Hepatocyte (in vitro differentiated cells): Measurements from ENCODE around the gene PRKCSH. TPM values are rescaled to one million over a fixed set of nuclear protein-coding genes. Genes with fewer than 3 reads are reported as not detected.

Experiments
- DNase-seq: peaks from one replicate; pipeline ENCODE4 v3.0.0-alpha.2; 2016; ENCODE audit warnings: low spot score
- H2AFZ ChIP-seq: fragments of 200-600 bp; sonication (generic); 2 replicates; pipeline ENCODE4 v1.6.0; 2016; ENCODE audit warnings: antibody characterized with exemption, mild to moderate bottlenecking
- H3K27ac ChIP-seq: fragments of 200-600 bp; sonication (generic); 2 replicates; pipeline ENCODE4 v1.5.1; 2016; ENCODE audit warnings: mild to moderate bottlenecking
- H3K27me3 ChIP-seq: fragments of 200-600 bp; sonication (generic); 2 replicates; pipeline ENCODE4 v1.6.1; 2016
- H3K36me3 ChIP-seq: fragments of 200-600 bp; sonication (generic); replicated peaks from 2 replicates; pipeline ENCODE4 v1.5.1; 2016; ENCODE audit warnings: low read depth; ENCODE audit not compliant: insufficient read depth
- H3K4me1 ChIP-seq: fragments of 200-600 bp; sonication (generic); 2 replicates; pipeline ENCODE4 v1.5.1; 2016; ENCODE audit warnings: mild to moderate bottlenecking, moderate library complexity; ENCODE audit not compliant: insufficient read depth
- H3K4me2 ChIP-seq: fragments of 200-600 bp; sonication (generic); 2 replicates; pipeline ENCODE4 v1.6.0; 2016
- H3K4me3 ChIP-seq: fragments of 200-600 bp; sonication (generic); 2 replicates; pipeline ENCODE4 v1.5.1; 2016; ENCODE audit warnings: mild to moderate bottlenecking
- H3K79me2 ChIP-seq: fragments of 200-600 bp; sonication (generic); 2 replicates; pipeline ENCODE4 v1.6.0; 2017; ENCODE audit warnings: mild to moderate bottlenecking
- H3K9me2 ChIP-seq: fragments of 200-600 bp; sonication (generic); replicated peaks from 2 replicates; pipeline ENCODE4 v1.6.0; 2017; ENCODE audit warnings: mild to moderate bottlenecking; ENCODE audit not compliant: insufficient read depth
- H3K9me3 ChIP-seq: fragments of 200-600 bp; sonication (generic); 2 replicates; pipeline ENCODE4 v1.5.1; 2016; ENCODE audit warnings: low read depth, mild to moderate bottlenecking
- H4K20me1 ChIP-seq: fragments of 200-600 bp; sonication (generic); 2 replicates; pipeline ENCODE4 v1.6.0; 2016; ENCODE audit warnings: mild to moderate bottlenecking; ENCODE audit not compliant: insufficient read depth, poor library complexity, severe bottlenecking
- EZH2 ChIP-seq: fragments of 200-600 bp; sonication (generic); IDR thresholded peaks from 2 replicates; pipeline ENCODE4 v1.6.1; 2016; ENCODE audit warnings: antibody characterized with exemption, mild to moderate bottlenecking, borderline replicate concordance
- EZH2phosphoT487 ChIP-seq: fragments of 200-600 bp; sonication (generic); IDR thresholded peaks from one replicate; pipeline ENCODE4 v1.6.1; 2018; ENCODE audit warnings: antibody characterized with exemption, mild to moderate bottlenecking, low read depth, moderate library complexity; ENCODE audit not compliant: unreplicated experiment, severe bottlenecking
- WGBS: methylation state at CpG from one replicate; pipeline ENCODE4 v1.1.6; 2016; ENCODE audit warnings: low lambda C conversion rate; ENCODE audit errors: missing lambda C conversion rate; 5-methylcytosine and 5-hydroxymethylcytosine counted together
- polyA plus RNA-seq: library from polyadenylated mRNA; unstranded; fragments of >200 nt; fragmentation: Nextera tagmentation; extraction: Ambion mirVana; gene quantifications from 2 replicates; pipeline ENCODE4 v1.2.1, GENCODE V29; 2016
- total RNA-seq: library from RNA; depleted of rRNA; stranded (reverse); fragments of >200 nt; gene quantifications from 2 replicates; pipeline ENCODE4 v1.2.3, GENCODE V29; 2014
- TF ChIP-seq, protein P1 (sequence below): fragments of 200-600 bp; sonication (generic); IDR thresholded peaks from 2 replicates; pipeline ENCODE4 v1.5.1; 2016; ENCODE audit warnings: antibody characterized with exemption, mild to moderate bottlenecking; ENCODE audit not compliant: poor library complexity

Gene PRKCSH
- total and polyA plus RNA-seq, 2 experiments from 2014 or later: 85.1 to 251 TPM

DNA sequence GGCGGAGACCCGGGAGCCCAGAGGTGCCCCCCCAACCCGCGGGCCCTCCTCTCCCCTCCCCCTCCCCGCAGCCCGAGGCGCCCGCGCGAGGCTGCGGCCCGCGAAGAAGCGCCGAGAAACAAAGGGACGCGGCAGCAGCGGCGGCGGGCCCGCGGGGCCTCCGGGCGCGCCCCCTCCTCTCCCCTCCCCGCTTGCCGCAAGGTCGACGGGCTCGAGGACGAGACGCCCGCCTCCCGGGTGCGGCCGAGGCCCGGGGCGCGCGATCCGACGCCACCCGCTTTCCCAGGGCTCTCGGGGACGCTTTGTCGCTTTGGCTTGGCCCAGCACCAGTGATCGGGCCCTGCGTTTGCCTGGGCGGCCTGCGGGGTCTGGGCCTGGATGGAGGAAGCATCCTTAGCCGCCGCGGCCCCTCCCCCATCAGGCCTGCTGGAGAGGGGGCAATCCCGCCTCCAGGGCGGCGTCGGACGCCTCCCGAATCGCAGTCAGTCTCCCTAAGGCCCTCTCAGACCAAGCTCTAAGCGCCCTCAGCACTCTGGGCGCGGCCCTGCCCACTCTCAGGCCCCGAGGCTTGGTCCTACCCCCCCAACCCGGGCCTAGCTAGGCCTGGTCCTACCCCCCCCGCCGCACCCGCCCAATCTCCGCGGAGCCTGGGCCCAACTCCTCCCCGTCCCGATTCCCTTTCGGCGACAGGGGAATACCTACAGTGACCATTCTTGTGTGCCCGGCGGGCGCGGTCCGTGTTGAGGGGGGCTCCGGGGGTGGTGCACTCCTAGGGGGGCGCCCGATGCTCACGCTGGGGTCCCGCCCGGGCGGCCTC is 44.7 kb downstream of the PRKCSH start:
- peak; percentile 82 for TF ChIP-seq EZH2
- TF ChIP-seq, protein P1, sequence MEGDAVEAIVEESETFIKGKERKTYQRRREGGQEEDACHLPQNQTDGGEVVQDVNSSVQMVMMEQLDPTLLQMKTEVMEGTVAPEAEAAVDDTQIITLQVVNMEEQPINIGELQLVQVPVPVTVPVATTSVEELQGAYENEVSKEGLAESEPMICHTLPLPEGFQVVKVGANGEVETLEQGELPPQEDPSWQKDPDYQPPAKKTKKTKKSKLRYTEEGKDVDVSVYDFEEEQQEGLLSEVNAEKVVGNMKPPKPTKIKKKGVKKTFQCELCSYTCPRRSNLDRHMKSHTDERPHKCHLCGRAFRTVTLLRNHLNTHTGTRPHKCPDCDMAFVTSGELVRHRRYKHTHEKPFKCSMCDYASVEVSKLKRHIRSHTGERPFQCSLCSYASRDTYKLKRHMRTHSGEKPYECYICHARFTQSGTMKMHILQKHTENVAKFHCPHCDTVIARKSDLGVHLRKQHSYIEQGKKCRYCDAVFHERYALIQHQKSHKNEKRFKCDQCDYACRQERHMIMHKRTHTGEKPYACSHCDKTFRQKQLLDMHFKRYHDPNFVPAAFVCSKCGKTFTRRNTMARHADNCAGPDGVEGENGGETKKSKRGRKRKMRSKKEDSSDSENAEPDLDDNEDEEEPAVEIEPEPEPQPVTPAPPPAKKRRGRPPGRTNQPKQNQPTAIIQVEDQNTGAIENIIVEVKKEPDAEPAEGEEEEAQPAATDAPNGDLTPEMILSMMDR: no peak
- Histone ChIP-seq H3K4me3 (no peak overlapping the region), H3K4me2 (peak overlapping the region; percentile 73), H2AFZ (no peak overlapping the region), H3K36me3 (no peaks in the 10 kb centered on the region), H3K79me2 (no peaks in the 10 kb centered on the region), H3K27me3 (peaks cover 55% of the 10 kb centered on the region), H3K27ac (no peak overlapping the region), H4K20me1 (no peaks in the 10 kb centered on the region), H3K9me2 (no peaks in the 10 kb centered on the region), H3K9me3 (no peaks in the 10 kb centered on the region), H3K4me1 (peaks cover 5% of the 10 kb centered on the region)
- DNase-seq: no peak
- 12% methylated on average over 31 of the region's 86 CpGs for WGBS

DNA sequence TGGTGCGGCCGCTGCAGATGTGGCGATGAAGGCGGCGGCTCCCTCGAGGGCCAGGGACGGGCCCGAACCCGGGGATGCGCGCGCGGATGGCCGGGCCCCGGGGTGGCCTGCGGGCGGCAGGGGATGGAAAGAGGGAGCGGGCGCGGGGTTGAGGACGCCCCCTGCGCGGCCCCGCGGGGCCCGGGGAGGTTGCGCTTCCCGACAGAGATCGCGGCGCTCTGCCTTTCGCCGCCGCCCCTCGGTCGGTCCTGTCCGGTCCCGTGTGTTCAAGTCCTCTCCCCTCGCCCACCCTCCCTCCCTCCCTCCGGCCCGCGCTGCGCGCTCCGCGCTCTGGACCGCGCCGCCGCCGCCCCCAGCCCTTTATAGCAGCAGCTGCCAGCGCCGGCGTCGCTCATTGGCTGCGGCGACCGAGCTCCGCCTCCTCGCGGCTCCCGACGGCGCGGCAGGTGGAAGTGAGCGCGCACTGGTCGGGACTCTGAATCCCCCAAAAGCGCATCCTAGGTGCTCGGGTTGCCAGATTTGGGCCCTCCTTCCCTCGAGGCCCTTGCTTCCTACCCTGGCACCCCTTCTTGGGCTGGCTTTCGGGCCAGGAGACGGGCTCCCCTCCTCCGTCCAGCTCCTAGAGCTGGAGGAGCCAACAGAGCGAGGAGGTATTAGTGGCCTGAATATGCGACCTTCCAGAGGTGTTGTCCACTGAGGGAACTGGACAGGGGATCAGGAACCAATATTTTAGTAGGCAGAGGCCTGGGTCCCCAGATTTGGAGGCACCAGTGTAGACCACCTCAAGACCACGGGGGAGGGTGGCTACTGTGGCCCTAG is 45.5 kb downstream of the PRKCSH start, which contains the start of gene ELAVL3:
ELAVL3 (minus strand) TSS at position 332 of the 819 bp plus-strand sequence. CDS start 438 bp downstream, outside the sequence.
- Histone ChIP-seq H3K4me1 (peaks cover 5% of the 10 kb centered on the region), H3K27ac (no peak within 1 kb of the TSS), H4K20me1 (no peaks in the 10 kb centered on the region), H3K27me3 (peaks cover 55% of the 10 kb centered on the region), H3K9me3 (no peaks in the 10 kb centered on the region), H2AFZ (no peak within 1 kb of the TSS), H3K36me3 (no peaks in the 10 kb centered on the region), H3K79me2 (no peaks in the 10 kb centered on the region), H3K4me2 (peak within 1 kb of the TSS; percentile 79), H3K4me3 (no peak within 1 kb of the TSS), H3K9me2 (no peaks in the 10 kb centered on the region)
- WGBS: 24% methylated on average over 25 of the region's 77 CpGs
- TF ChIP-seq EZH2phosphoT487 (no peak), EZH2 (no peak)
- TF ChIP-seq, protein P1: no peak
- no peak for DNase-seq

DNA sequence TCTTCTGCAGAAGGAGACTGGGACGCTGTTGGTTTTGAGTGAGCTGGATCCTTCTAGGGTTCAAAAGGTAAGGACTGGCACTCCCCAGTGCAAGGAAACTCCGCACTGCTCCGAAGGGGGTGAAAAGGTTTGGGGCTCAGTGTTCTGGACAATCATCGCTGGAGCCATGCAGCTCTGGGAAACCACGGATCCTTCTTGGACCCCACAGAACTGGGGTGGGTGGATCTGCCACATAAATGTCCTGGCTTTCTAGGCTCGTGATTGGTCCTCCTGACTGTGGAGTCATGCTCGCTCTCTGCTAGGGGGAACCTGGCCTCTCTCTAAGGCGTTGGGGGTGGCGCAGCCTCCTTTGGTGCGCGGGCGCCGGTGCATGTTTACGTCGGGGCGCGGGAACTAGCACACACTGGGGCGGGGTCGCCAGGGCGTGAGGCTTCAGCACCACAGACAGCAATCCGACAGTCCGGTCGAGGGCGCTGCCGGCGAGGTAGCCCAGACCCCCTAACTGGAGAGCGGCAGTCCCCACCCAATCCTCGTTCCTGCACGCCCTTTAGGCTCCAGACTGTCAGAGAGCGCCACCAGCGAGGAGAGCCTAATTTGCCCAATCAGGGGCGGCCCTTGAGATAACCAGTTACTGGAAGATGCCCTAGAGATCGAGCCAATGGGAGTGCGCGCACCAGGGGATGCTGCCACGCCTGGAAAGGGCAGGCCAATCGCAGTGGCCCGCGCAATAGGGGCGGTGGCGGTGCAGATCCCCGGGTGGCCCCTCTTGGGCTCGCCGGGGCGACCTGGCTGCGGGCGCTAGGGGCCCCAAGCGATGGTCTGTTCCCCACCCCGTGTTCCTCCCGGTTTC is 46.3 kb downstream of the PRKCSH start:
- Histone ChIP-seq H3K36me3 (no peaks in the 10 kb centered on the region), H3K9me2 (no peaks in the 10 kb centered on the region), H3K4me3 (peak overlapping the region; percentile 33), H3K27ac (no peak overlapping the region), H3K79me2 (no peaks in the 10 kb centered on the region), H2AFZ (no peak overlapping the region), H4K20me1 (no peaks in the 10 kb centered on the region), H3K27me3 (peaks cover 55% of the 10 kb centered on the region), H3K4me2 (peak overlapping the region; percentile 79), H3K4me1 (peaks cover 5% of the 10 kb centered on the region), H3K9me3 (no peaks in the 10 kb centered on the region)
- WGBS: 13% methylated on average over 48 of the region's 50 CpGs
- peak; percentile 64 for DNase-seq
- no peak for TF ChIP-seq EZH2phosphoT487
- TF ChIP-seq EZH2: peak; percentile 55
